Astrocyte of the spinal cord (primary cell): ENCODE results near the gene EXOC3L1.

Source experiments
- DNase-seq: peaks from one replicate; pipeline ENCODE4 v3.0.0; 2011; ENCODE audit warnings: low read depth, low spot score
- H3K4me3 ChIP-seq: 2 replicates; pipeline ENCODE4 v1.5.1; 2011; ENCODE audit warnings: low read depth, mild to moderate bottlenecking, low read length, moderate library complexity
- in situ Hi-C: cut with HindIII; loops from 2 replicates; pipeline ENCODE4 v1.10.0; 2017; ENCODE audit warnings: low sequenced_read_pairs
- TF ChIP-seq, protein P1 (sequence below): IDR thresholded peaks from 2 replicates; pipeline ENCODE4 v1.5.1; 2012; ENCODE audit warnings: low read depth, mild to moderate bottlenecking, low read length, inconsistent platforms

EXOC3L1 gene

DNA sequence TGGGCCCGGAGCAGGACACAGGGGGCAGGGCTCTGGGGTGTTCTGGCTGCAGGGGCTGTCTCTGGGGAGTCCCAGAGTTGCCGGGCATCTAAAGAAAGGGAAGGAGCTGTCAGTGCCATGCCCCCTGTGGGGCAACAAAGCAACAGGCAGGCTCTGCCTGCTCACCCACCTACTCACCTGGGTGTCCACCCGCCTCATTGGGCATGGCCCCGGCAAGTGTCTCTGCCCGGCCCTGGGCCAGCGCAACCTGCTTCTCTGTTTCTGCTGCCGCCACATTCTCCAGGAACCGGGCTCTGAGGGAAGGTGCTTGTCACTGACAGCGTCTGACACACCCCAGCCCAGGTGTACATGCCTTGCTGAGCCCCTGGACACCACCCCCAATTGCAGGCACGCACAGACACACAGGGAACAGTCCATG, 44.3 kb upstream of the EXOC3L1 start:
- no peak for DNase-seq
- no peak overlapping the region for H3K4me3 ChIP-seq
- TF ChIP-seq, protein P1, sequence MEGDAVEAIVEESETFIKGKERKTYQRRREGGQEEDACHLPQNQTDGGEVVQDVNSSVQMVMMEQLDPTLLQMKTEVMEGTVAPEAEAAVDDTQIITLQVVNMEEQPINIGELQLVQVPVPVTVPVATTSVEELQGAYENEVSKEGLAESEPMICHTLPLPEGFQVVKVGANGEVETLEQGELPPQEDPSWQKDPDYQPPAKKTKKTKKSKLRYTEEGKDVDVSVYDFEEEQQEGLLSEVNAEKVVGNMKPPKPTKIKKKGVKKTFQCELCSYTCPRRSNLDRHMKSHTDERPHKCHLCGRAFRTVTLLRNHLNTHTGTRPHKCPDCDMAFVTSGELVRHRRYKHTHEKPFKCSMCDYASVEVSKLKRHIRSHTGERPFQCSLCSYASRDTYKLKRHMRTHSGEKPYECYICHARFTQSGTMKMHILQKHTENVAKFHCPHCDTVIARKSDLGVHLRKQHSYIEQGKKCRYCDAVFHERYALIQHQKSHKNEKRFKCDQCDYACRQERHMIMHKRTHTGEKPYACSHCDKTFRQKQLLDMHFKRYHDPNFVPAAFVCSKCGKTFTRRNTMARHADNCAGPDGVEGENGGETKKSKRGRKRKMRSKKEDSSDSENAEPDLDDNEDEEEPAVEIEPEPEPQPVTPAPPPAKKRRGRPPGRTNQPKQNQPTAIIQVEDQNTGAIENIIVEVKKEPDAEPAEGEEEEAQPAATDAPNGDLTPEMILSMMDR: no peak
- in situ Hi-C loops: no loop called here

DNA sequence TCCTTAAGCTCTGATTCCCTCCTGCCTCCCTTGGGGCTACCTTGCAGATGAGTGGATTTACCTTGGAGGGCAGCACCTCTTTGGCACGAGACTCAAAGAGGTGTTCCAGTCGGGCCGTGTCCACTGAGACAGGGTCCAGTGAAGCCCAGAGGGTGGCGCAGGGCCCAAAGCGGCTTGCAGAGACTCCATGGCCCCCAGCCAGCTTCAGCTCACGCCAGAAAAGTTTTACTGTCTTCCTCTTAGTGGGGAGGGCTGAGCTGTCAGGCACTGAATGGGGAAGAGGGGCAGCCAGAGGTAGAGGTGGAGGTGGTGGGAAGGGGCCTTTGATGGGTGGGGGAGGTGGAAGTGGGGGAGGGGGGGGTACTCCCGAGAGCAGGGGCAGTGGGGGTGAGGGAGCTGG, 43.7 kb upstream of the EXOC3L1 start:
- H3K4me3 ChIP-seq: no peak overlapping the region
- TF ChIP-seq, protein P1: no peak
- in situ Hi-C loops: no loop called here
- no peak for DNase-seq

DNA sequence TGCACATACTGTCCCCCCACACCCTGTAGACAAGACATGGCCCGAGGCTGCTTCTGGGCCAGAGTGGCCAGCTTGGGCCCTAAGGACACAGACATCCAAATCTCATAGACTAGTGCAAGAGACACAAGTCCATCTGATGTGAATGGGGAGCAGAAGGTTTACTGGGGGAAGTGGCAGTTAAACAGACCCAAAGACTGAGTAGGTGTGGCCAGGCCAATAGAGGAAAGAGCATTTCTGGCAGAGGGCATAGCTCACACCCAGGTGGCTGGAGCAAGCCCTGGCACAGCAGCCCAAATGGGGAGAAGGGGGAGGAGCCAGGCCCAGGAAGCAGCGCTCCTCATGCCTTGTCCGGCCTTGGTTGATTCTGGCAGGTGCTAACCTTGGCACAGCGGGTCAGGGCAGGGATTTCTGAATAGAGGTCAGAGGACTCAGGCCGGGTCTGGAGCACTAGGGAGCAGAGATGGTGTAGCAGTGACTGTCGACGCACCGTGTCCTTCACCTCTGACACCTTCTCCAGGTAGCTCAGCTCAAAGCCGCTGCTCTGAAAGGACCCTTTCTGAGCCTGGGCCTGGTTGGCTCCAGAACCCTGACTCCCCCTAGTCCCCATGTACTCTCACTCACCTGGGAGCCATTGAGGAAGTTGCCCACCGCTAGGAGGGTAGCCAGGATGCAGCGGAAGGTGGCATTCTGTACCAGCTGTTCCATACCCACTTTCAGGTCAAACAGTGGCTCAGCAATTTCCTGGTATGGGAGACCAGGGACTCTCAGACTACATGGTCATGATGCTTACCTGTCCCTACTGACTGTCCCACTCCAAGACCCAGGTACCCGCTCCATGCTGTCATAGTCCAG, 41.1 kb upstream of the EXOC3L1 start:
- TF ChIP-seq, protein P1: no peak
- H3K4me3 ChIP-seq: no peak overlapping the region
- no peak for DNase-seq
- in situ Hi-C loops: no loop called here

DNA sequence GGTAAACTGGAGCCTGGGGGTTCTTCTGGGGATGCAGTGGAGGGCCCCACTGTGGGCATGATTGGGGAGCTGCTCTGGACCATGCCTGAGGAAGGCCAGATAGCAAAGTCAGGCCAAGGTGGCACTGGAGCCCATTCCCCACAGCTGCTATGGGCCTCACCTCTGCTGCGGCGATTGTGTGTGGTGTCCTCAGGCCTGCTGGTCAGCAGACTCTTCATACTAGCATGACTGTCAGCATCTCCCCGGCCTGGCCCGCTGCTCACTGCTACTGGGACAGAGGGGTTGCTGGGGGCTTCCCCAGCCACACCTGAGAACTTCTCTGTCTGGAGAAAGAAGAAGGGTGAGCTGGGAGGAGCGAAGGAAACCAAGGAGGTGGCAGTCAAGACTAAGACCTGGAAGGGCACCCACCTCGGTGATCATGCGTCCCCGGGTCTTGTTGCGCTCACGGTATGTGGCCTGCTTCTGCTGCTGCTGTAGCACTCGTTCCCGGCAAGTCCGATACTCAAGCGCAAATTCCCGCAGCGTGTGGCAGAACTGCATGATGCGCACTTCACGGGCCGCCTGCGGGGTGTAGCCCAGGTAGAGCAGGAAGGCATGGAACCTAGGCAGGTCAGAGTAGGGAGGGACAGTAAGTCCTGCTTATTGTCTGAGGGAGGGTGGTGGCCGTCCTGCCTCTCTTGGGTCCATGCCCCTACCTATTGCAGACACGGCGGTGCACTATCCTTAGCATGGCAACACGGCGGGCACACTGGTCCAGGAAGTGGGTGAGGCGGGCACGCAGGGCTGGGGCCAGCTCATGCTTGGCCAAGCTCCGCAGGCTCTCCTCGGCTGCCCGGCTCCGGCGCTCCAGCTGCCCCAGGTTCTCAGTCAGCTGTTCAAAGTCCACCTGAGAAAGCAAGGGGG, 40.2 kb upstream of the EXOC3L1 start:
- no peak overlapping the region for H3K4me3 ChIP-seq
- TF ChIP-seq, protein P1: no peak
- DNase-seq: no peak
- in situ Hi-C loops: no loop called here

DNA sequence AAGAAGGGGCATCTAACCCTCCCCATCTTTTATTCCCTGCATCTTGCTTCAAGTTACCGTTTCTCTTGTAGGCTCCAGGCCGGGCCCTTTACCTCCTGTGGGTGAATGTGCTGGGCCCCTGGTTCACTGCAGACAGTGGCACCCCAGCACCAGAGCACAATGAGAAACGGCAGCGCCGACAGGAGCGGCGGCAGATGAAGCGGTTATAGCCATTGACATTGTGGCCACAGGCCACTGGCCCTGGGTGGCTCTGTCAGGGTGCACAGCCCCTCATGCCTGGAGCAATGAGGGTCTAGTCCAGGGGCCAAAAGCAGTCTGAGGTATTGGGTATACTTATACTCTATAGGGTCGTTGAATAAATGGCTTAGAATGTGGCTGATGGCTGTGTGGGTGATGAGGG, 39.0 kb upstream of the EXOC3L1 start:
- H3K4me3 ChIP-seq: no peak overlapping the region
- DNase-seq: no peak
- TF ChIP-seq, protein P1: no peak
- in situ Hi-C loops: no loop called here

DNA sequence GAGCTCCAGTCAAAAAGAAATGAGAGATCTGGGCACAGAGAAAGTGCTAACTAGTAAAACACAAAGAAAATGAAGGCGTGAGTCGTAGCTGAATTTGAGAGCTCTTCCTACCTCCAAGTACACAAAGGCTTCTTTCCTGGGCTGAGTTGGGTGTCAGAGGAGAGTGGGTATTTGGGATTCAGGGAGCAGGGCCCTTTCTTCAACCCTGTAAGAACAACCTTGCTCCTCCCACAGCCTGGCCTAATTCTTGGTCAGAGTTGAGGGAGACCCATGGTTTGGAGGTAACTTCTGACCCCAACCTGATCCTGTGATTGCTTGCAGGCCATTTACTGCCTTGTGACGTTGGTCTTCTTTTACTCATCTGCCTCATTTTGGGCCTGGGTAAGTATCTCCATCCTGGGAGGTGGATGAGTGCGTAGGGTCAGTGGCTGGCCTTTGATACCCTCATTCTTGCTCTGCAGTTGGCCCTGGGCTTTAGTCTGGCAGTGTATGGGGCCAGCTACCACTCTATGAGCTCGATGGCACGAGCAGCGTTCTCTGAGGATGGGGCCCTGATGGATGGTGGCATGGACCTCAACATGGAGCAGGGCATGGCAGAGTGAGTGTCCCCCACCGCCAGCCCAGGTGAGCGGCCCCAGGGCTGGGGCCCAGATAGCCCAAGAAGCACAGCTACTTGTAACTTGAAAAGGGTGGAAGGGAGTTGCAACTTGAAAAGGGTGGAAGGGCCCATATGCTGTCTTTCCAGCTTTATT, 38.3 kb upstream of the EXOC3L1 start:
- DNase-seq: no peak
- TF ChIP-seq, protein P1: no peak
- in situ Hi-C loops: no loop called here
- H3K4me3 ChIP-seq: peak overlapping the region; percentile 93
